ENCODE data around the gene GLDN.

Gene GLDN

DNA sequence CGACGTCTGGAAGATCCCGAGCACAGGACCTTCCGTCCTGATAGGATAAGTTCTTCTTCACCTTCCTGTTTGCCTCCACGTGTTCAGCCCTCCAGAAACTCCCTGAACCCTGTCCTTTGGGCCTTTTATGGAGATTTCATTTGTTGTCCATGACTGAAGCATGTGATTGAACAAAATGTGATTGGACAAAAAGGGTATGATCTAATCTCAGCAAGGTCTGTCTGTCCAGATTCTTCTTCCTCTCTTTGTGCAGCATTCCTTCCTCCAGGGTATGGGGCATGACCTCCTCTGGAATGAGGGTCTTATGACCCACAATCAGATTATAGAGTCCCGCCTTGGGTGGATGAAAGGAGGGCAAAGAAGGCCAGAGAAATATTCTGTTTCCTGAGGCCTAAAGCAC, 3.0 kb upstream of the GLDN start, which contains the start of gene CYP19A1:
CYP19A1 (minus strand) TSS at position 101 of the 400 bp plus-strand sequence. CDS start 95,684 bp downstream, outside the sequence.
- Histone ChIP-seq H3K4me1 (ENCODE audit: control insufficient read depth in 1 of 2, insufficient read depth in 1 of 2, low read depth in 1 of 2, low read length in 1 of 2) (peaks cover 13 to 31% of the 10 kb centered on the region in 2 experiments), H3K4me3 (ENCODE audit: low read depth in 1 of 2, low read length in 1 of 2) (no peak within 1 kb of the TSS), H3K27me3 (peaks cover 35% of the 10 kb centered on the region), H3K36me3 (no peaks in the 10 kb centered on the region), H3K27ac (no peak within 1 kb of the TSS), H3K9me3 (no peaks in the 10 kb centered on the region)
- TF ChIP-seq CTCF (IDR thresholded peaks at IDR 0.05): no peak

DNA sequence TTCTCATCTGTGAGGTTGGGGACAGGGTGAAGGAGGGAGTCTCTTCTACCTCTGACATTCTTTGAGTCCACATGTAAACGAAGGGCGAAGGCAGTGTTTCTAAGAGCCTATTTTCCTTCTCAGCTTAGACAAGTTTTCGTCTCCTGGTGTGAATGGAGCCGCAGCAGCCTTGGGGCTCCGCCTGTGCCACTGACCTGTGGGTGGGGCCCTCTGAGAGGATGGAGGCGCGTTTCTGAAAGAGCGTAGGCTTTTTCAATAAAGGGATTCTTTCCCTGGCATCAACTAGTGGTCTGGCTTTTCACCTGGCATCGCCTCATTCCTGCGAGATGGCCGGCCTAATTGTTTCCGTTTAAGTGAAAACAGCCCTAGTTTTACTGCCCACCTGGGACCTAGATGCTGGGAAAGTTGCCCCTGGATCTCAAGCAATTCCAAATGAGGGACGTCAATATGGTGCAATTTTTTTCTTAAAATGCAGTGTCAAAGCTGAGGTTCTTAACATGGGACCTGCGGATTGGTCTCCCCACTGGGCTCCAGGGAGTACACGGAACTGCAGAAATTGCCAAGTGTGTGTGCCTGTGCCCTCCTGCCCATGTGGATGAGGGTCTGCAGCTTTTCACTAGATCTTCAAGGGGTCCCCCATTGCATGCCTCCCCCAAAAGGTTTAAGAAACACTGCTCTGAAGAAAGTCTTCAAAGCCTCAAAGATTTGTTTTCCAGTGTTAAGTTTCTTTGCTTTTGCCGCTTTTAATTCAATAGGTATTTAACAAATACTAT, 958 bp downstream of the GLDN start:
- Histone ChIP-seq H3K27ac (no peak overlapping the region), H3K4me1 (ENCODE audit: control insufficient read depth in 1 of 2, insufficient read depth in 1 of 2, low read depth in 1 of 2, low read length in 1 of 2) (peaks cover 13 to 15% of the 10 kb centered on the region in 2 experiments), H3K4me3 (ENCODE audit: low read depth in 1 of 2, low read length in 1 of 2) (peak overlapping the region in 1 of 2 experiments; percentile 38), H3K9me3 (no peaks in the 10 kb centered on the region), H3K36me3 (no peaks in the 10 kb centered on the region), H3K27me3 (peaks cover 36% of the 10 kb centered on the region)
- no peak for TF ChIP-seq CTCF (IDR thresholded peaks at IDR 0.05)

- TF ChIP-seq CTCF (IDR thresholded peaks at IDR 0.05): no peak
Observed at GRCh38 chr15:51343466-51343865, 2.0 kb downstream of the GLDN start.

GRCh38 chr15:51346136-51346535, 4.7 kb downstream of the GLDN start:
- Histone ChIP-seq H3K4me3 (ENCODE audit: low read depth in 1 of 2, low read length in 1 of 2) (no peak overlapping the region), H3K27ac (no peak overlapping the region), H3K36me3 (no peaks in the 10 kb centered on the region), H3K9me3 (no peaks in the 10 kb centered on the region), H3K27me3 (peaks cover 24% of the 10 kb centered on the region), H3K4me1 (ENCODE audit: control insufficient read depth in 1 of 2, insufficient read depth in 1 of 2, low read depth in 1 of 2, low read length in 1 of 2) (peaks cover 12 to 13% of the 10 kb centered on the region in 2 experiments)
- TF ChIP-seq CTCF (IDR thresholded peaks at IDR 0.05): no peak

More at GRCh38 chr15:51343466-51343865, 2.0 kb downstream of the GLDN start:
- Histone ChIP-seq H3K36me3 (no peaks in the 10 kb centered on the region), H3K9me3 (no peaks in the 10 kb centered on the region), H3K27me3 (peaks cover 36% of the 10 kb centered on the region), H3K27ac (no peak overlapping the region), H3K4me3 (ENCODE audit: low read depth in 1 of 2, low read length in 1 of 2) (no peak overlapping the region), H3K4me1 (ENCODE audit: control insufficient read depth in 1 of 2, insufficient read depth in 1 of 2, low read depth in 1 of 2, low read length in 1 of 2) (peaks cover 13 to 15% of the 10 kb centered on the region in 2 experiments)

DNA sequence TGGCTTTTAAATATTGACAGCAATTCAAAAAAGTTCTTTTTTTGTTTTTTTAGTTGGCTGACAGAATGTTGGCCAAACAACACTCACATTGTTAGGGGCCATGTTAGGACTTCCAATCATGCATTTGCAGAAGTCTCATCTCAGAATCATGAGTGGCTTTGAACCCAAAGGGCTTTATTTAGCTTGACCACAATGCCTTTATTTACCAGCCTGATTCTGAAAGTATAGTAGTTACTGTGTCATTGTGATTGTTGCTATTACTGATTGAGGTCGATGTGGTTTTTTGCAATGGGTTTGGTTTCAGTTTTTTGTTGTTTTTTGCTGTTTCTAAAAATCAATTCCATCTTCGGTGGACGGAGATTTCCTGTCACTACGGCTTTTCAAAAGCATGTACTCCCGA, 7.2 kb downstream of the GLDN start:
- Histone ChIP-seq H3K4me3 (ENCODE audit: low read depth in 1 of 2, low read length in 1 of 2) (no peak overlapping the region), H3K27me3 (no peaks in the 10 kb centered on the region), H3K4me1 (ENCODE audit: control insufficient read depth in 1 of 2, insufficient read depth in 1 of 2, low read depth in 1 of 2, low read length in 1 of 2) (no peaks in the 10 kb centered on the region), H3K36me3 (no peaks in the 10 kb centered on the region), H3K9me3 (peaks cover 3% of the 10 kb centered on the region), H3K27ac (no peak overlapping the region)
- TF ChIP-seq CTCF (IDR thresholded peaks at IDR 0.05): no peak

Data from neutrophil (primary cell).